Activated CD4-positive, alpha-beta T cell treated with anti-CD3 and anti-CD28 coated beads for 24 hours (primary cell): Measurements from ENCODE around the gene GIGYF2.
"Not testable (repeated sequence)": the region's sequence is repeated elsewhere in the genome, so short reads cannot be mapped to it uniquely, and the experiment has no call there.

Experiments used
- DNase-seq, 2 donors: peaks; one replicate each; pipeline ENCODE4 v3.0.0-alpha.2; 2020; ENCODE audit warnings: low read depth in 2 of 2

GIGYF2 gene

DNA sequence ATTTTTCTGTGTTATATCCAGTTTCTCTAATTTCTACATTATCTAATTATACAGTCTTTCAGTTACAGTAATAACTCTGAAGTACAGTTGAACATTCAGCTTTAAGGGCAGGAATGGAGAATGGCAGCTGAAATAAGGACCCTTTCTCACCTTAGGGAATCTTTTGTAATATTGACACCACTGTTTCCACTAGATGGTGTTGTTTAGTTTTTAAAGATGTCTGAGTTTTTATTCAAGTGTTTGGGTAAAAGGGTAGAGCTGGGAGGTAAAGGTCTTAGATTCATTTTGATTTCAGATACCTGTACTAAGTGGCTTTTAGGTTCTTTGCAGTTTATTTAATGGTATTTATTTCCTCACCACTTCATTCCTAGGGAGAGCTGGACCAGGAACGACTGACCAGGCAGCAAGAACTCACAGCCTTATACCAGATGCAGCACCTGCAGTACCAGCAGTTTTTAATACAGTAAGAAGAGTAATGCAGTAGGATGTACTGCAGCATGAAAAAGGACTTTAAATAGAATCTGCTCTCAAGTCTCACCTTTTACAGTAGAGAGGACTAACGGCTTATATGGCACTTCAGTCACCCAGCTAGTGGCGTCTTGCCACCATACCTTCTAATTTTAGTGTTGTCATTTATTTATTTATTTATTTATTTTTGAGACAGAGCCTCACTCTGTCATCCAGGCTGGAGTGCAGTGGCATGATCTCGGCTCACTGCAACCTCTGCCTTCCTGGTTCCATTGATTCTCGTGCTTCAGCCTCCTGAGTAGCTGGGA is 112.4 kb downstream of the GIGYF2 start:
- no peak for DNase-seq

DNA sequence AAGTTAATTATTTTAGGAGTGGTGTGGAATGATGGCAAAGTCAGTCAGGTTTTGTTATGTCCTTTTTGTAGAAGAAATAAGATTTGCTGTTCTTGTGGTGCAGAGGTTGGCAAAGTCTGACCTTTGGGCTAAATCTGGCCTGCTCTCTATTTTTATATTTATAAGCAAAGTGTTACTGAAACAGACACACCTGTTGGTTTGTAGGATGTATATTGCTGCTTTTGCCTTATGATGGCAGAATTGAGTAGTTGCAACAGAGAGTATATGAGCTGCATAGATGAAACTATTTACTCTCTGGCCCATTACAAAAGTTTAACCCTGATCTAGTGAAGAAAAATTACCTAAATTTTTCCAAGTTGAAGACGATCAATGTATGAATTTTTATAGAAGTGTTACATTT is 113.3 kb downstream of the GIGYF2 start:
- no peak for DNase-seq

DNA sequence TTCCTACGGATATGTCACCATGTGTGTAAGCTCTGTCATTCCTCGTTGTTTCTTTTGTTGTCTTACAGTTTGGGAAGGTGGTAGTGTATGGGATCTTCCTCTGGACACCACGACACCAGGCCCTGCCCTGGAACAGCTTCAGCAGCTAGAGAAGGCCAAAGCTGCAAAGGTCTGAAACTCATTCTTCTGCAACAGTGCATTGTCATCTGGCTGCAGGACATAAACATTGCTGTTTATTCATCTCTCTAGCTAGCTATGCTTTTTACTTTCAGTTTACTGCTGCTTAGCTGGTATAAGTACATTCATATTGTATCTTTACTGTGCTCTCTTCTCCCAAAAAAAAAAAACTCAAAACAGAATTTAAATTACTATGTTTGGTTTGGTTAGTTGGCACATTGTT is 118.4 kb downstream of the GIGYF2 start:
- no peak for DNase-seq

DNA sequence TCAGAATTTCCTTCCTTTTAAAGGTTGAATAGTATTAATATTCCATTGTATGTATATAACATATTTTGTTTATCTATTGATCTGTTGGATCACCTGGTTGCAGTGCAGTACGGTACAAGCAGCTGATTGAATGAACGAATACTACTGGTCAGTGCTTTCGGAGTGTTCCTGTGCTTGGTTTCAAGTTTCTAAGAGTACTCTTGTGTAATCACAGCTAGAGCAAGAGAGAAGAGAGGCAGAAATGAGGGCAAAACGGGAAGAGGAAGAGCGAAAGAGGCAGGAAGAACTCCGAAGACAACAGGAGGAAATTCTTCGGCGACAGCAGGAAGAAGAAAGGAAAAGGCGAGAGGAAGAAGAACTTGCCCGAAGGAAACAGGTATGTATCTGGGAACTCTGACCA is 119.5 kb downstream of the GIGYF2 start:
- DNase-seq: no peak

DNA sequence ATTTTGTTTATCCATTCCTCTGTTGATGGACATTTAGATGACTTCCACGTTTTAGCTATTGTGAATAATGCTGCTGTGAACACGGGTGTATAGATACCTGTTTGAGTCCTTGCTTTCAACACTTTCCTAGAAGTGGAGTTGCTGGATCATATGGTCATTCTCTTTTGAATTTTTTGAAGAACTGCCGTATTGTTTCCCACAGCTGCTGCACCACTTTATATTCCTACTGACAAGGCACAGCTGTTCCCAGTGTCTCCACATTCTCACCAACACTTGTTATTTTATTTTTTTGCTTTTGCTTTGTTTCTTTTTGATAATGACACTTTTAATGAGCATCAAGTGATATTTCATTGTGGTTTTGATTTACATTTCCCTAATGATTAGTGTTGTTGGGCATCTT is 120.6 kb downstream of the GIGYF2 start:
- no peak for DNase-seq

DNA sequence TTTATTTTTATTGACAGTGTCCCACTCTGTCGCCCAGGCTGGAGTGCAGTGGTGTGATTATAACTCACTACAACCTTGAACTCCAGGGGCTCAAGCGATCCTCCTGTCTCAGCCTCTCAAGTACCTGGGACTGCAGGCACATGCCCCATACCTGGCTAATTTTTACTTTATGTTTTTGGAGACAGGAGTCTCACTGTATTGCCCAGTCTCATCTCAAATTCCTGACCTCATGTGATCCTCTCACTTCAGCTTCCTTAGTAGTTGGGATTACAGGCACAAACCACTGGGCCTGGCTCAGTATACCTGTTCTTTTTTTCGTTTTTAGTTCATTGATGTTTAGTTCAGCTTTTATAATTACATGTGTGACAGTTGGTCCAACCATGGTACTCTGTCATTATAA is 132.9 kb downstream of the GIGYF2 start:
- no peak for DNase-seq

DNA sequence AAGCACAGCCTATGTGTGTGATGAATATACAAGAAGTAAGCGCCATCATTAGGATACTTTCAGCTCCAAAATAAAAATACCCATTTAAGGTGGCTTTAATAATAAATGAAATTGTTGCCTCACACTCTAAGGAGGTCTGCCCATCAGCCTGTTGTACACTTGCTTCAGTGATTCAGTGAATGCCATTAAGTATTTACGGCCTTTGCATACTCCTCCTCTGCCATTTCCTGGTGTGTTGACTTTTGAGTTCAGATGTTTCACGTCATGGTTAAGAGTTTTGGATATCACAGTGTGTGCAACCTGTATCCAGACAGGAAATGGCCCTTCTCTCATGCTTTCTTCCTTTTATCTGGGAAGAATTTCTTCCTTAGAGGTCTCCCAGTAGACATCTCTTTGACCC is 134.4 kb downstream of the GIGYF2 start:
- no peak for DNase-seq

DNA sequence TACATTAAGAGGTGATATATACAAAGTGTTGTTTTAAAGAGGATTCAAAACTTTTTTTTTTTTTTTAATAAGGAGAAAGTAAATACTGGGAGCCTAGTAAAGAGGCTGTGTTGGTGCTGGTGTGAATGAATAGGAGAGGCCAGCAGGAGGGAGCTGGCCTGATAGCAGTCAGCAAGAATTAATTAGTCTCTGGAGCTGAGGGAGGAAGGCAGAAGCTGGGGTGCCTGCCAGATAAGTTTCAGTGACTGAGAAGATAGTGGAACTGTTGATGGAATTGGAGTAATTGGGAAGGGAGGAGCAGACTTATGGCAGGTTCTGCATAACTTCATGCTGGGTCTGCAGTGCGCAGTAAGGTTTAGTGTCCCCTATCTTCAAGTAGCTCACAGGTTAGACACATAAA is 136.7 kb downstream of the GIGYF2 start:
- DNase-seq: no peak

DNA sequence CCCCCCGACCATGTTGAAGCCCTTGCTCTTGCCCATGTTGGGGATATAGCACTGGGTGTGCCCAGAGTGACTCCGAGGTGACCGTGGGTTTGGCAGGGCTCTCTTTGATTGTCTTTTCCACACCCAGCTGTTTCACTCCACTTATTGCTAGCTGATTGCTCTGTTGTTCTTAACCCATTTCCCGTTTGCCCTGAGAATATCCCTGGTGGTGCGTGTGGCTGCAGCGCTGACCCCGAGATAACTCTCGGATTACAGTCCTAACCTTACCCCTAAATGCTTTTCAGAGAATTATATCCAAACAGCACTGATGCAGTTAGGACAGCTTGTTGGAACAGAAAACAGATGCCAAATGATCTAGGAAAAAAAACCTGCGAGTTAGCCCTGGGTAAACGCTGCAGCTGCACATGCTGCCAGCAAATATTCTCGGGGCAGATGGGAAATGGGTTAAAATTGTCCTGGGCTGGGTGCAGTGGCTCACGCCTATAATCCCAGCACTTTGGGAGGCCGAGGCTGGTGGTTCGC is 138.6 kb downstream of the GIGYF2 start:
- no peak for DNase-seq

DNA sequence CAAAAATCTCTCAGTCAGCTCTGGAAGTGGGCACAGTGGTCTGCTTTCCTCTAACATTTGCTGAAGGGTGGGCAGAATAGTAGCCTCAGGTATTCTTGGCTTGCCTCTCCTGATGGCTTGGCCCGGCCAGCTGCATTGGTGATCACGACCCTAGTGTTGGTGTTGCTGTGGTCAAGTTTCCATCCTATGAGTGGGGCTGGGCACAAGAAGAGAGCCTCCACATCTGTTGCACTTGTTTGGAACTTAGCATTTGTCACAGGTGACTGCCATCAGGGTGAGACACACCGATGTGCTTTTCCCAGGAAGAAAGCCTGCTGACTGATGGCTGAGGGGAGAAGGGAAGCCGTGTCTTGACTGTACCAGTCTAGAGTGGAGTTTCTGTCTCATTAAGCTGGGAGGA is 139.8 kb downstream of the GIGYF2 start:
- DNase-seq: no peak

DNA sequence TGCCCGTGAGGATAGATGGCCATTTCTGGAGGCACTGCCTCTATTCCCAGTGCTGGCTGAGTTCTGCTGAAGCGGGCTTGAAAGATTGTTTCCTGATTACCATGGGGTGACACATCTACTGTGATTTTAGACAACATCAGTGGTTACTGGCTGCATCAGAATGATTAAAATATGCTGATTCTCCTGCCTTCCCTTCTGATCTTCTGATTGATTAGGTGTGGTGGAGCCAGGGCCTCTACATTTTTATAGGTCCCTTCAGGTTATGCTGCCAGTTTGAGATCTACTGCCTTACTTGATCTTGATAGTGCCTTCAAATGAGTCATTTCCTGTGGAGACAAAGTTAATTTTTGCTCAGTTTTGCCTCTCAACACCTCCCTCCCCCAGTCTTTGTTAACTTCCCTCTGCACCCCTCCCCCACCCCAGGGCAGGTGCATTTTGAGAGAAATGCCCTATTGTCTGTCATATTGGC is 141.3 kb downstream of the GIGYF2 start:
- DNase-seq: peak; percentile 36 to 37

DNA sequence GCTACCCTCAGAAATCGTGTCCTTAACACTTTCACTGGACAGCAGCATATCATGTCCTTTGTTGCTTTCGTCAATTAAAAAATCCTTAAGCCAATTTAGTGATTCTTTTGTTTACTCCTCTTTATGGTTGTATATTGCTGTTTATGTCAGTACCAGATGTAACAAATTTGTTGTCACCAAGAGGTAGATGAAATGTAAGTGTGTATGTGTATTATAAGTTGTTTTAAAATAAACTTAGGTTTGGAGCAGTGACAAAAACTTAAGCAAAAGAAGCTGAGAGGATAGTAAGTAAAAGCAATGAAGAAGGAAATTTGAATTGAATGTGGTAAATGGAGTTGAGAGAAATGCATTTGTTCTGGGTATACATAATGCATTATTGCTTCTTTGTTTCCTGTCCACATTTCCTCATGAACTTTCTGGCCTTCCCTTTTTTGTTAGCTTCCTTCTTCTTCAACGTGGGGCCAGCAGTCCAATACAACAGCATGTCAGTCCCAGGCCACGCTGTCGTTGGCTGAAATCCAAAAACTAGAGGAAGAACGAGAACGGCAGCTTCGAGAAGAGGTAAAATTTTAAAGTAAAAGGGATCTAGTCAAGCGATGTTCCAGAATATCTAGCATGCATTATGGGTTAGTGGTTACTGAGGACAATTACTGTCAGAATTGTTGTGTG is 142.4 kb downstream of the GIGYF2 start:
- no peak for DNase-seq

DNA sequence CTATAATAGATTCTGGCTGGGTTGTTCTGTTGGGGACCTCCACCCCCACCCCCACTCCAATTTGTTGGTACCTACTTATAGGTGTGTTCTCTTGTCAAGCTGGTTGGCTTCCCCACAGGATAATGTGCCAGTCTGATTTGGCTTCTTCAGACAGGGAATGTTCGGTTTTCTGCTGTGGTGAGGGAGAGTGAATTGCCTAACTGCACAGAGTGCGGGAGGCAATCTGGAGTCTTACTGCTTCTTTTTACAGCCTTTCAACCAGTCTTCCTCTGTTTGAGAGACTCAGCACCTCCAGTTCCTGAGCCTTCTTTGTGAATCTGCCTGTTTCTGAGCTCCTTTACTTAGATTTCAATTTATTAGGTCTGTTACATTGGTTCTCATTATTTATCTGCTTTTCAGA is 145.6 kb downstream of the GIGYF2 start:
- DNase-seq: no peak

DNA sequence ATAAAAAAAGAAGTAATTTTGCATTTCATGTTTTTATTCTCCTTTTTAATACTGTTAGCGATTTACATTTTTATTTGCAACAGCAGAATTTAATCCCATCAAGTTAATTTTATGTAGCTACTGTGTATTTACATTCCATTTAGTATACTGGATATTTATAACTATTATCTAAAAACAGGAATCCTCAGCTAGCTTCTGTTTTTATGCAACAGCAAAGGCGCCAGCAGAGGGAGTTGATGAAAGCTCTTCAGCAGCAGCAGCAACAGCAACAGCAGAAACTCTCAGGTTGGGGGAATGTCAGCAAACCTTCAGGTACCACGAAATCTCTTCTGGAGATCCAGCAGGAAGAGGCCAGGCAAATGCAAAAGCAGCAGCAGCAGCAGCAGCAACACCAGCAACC is 146.7 kb downstream of the GIGYF2 start:
- DNase-seq: no peak

DNA sequence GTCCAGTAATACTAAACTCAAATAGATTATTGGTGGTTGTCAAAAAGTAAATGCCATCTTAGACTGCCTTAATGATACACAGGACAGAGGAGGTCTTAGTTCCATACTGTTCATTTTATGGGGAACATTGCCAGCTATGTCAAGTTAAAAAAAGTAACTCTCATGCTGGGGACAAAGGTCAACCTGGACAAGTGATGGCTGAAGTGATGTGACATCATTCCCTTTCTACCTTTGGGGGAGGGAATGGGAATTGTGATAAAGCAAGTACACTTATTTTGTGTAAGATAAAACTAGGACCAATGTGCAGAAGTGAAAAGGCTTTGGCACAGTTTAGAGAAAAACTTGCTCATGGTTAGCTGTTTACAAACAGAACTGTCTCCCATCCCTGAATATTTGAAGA is 148.9 kb downstream of the GIGYF2 start:
- no peak for DNase-seq

DNA sequence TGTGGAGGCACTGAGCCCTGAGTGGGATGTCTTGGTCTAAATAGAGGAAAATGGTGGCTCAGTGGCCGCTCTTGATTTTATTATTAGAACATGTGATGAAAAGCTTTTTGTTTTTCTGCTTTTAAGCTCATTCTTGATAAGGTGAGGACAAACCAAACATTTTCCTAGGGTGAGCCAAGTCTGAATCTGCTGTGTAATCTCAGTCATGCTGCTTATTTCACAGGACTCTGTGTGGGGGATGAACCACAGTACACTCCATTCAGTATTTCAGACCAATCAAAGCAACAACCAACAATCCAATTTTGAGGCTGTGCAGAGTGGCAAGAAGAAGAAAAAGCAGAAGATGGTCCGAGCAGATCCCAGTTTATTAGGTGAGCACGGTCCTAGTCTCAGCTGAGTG is 152.9 kb downstream of the GIGYF2 start:
- no peak for DNase-seq

DNA sequence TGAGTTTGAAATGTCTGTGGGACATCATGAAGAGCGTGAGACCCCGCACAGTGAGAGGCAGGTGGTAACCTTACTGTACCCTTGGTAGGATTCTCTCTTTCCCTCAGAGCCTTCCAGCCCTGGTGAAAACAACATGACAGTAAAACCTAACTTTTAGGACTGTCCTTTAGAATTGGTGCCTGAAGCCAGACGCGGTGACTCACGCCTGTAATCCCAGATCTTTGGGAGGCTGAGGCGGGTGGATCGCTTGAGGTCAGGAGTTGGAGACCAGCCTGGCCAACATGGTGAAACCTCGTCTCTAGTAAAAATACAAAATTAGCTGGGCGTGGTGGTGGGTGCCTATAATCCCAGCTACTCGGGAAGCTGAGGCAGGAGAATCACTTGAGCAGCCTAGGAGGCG is 154.9 kb downstream of the GIGYF2 start:
- DNase-seq: not testable (repeated sequence)

DNA sequence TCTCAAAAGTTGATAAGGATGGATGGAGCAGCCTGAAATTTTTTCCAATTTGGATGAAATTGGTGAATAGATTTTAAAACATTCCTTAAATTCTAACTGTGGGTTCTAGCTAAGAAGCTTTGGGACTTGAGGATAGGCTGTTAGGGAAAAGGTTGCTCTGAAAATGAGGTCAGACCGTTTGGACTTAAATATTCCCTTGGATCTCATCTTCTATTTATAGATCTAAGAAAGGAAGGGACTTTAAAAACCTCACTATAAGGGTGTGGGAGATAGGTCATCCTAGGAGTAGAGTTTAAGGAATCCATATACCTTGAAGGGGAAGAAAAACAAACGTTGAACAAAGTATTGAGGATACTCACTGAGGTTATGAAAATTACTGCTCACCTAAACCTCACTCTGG is 155.5 kb downstream of the GIGYF2 start:
- no peak for DNase-seq

DNA sequence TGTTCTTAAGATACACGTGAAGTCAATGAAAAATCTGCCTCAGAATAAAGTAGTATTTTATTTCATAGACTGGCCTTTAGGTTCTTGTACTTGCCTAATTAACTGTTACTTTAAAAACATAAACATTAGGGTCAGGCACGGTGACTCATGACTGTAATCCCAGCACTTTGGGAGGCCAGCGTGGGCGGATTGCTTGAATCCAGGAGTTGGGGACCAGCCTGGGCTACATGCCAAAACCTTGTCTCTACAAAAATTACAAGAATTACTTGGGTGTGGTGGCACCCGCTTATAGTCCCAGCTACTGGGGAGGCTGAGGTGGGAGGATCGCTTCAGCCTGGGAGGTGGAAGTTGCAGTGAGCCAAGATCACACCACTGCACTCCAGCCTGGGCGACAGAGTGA is 157.0 kb downstream of the GIGYF2 start:
- DNase-seq: no peak

DNA sequence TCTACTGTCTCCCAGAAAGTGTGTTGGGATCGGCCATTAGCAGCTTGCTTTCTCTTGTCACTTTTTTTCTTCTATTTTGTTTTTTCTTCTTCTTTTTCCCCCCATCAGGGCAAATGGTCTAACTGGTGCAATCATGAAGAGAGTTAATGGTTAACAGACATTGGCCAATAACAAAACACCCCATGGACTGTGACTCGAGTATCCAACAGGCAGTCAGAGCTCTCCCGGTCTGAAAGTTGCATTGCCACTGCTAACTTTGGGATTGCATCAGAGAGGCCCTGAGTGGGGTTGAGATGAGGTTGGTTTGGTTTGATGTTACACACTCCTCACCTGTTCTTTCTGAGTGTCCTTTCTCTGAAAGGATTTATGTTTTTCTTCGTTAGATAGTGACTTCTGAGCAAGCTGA is 160.0 kb downstream of the GIGYF2 start:
- DNase-seq: no peak

DNA sequence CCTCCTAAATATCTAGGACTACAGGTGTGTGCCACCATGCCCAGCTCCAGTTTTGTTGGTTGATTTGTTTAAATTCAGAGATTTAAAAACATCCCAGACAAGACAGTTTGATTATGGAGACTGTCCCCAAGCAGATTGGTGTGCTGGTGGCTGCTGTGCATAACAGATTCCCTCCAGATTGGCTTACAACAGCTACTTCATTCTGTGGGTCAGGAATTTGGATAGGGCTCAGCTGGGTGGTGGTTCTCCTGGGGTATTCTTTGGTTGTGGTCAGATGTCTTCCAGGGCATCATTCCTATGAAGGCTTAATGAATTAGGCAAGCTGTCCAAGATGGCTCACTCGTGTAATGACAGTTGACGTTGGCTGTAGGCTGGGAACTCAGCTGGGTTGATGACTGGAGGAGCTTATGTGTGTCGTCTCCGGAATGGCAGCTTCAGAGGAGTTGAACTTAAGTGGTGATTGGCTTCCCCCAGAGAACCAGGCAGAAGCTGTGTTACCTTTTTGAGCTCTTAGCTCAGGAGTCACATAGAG is 162.3 kb downstream of the GIGYF2 start:
- no peak for DNase-seq

DNA sequence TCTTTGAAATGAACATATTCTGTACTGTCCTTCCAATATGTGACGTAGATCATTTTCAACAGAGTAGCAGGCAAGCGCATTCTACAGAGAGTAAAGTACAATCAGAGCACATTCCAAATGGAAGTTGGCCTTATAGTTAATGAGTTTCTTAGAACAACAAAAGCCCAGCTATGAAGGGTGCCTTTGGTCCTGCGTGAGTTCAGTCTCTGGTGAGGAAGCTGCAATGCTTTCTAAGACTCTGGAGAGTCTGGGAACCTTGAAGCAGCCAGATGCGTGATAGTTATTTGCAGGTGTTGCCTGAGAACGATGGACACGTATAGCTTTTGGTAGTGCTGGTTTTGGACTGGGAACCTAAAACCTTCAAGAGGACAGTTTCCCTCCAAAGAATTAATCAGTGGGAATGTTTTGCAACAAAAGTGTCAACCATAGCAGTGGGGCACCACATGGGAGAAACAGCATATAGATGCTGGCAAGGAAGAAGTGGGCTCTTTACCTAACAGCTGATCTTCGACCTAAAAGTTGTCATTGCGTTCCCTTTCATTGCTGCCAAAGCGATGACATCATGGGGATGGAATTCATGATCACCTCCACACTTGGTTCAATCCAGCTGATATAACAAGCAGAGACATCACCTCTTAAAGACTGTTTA is 163.6 kb downstream of the GIGYF2 start:
- DNase-seq: no peak

DNA sequence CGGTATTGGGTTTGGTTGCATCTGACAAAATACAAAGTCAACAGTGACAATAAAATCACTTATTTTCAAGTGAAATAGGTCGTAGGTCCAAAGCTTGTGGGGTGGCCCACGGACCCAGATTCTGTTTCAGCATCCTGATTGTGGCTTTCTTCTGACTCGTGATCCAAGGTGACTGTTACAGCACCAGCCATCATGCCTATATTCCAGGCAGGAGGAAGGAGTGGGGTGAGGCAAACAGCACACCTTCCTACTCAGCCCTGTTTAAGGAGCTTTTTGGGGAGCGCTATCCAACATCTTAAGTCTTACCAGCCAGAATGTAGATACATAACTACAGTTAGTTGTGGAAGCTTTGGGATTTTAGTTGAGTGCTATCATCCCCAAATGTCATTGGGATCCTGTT is 164.2 kb downstream of the GIGYF2 start:
- DNase-seq: no peak
